ENCODE data around the gene NRBP1. TPM values are rescaled to one million over a fixed set of nuclear protein-coding genes. Genes with fewer than 3 reads are reported as not detected.

The NRBP1 gene
- total RNA-seq, 2 experiments from 2014 or later: 27.9 to 46.0 TPM

GRCh38 chr2:27380626-27381545, 47.5 kb upstream of the NRBP1 start, which contains the start of gene ZNF513:
TSS of gene ZNF513 (minus strand) at chr2:27380734. CDS start at chr2:27380526, 208 bp downstream.
- Histone ChIP-seq H3K36me3 (ENCODE audit: insufficient read depth, low read length) (peaks cover 93% of the 10 kb centered on the region), H3K4me1 (ENCODE audit: insufficient read depth, low read length, poor library complexity, severe bottlenecking) (peaks cover 19% of the 10 kb centered on the region), H3K27ac (ENCODE audit: low read depth, low read length, poor library complexity, severe bottlenecking) (peak within 1 kb of the TSS; percentile 72), H3K4me3 (ENCODE audit: low read depth, low read length, poor library complexity, severe bottlenecking) (peak within 1 kb of the TSS; percentile 86), H4K20me1 (ENCODE audit: insufficient read depth, low read length) (no peaks in the 10 kb centered on the region), H3K4me2 (ENCODE audit: low read length) (peak within 1 kb of the TSS; percentile 98), H3K9me3 (ENCODE audit: low read length) (no peaks in the 10 kb centered on the region), H3K9me2 (ENCODE audit: insufficient read depth, low read length) (no peaks in the 10 kb centered on the region), H3K79me2 (ENCODE audit: insufficient read depth, low read depth, low read length) (peaks cover 11% of the 10 kb centered on the region; the same call in 1 of the 2 replicates), H2AFZ (ENCODE audit: low read length) (peak within 1 kb of the TSS; percentile 30; the same call in 1 of the 2 replicates)
- ChIA-PET CTCF (ENCODE audit: unreplicated experiment) (no interaction called here), POLR2A (interaction anchor here (1.2 to 2.3 kb wide), 3 partner anchors 10 to 57 kb away, joined by 3 to 18 read pairs (median 4); partner anchors contain the start of genes MPV17 and SNX17)
- TF ChIP-seq EZH2phosphoT487 (IDR thresholded peaks at IDR 0.05; ENCODE audit: borderline replicate concordance, low read depth, low read length) (no peak), CTCF (conservative IDR thresholded peaks at IDR 0.05; ENCODE audit: low read length) (no peak)
- BruUV-seq (replicated peaks): no TSS peak
- intact Hi-C loops (cut with micrococcal nuclease; ENCODE audit: unreplicated experiment): no loop called here
- peak; percentile 93 for DNase-seq (ENCODE audit: low spot score)

GRCh38 chr2:27381577-27382181, 46.8 kb upstream of the NRBP1 start:
- intact Hi-C loops (cut with micrococcal nuclease; ENCODE audit: unreplicated experiment): no loop called here
- no peak for DNase-seq (ENCODE audit: low spot score)
- H3K4me2 ChIP-seq (ENCODE audit: low read length): no peak overlapping the region
- peaks cover 13% of the 10 kb centered on the region; the same call in 1 of the 2 replicates for H3K79me2 ChIP-seq (ENCODE audit: insufficient read depth, low read depth, low read length)
- ChIA-PET CTCF (ENCODE audit: unreplicated experiment) (no interaction called here), POLR2A (no interaction called here)
- TSS peak; percentile 95 for BruUV-seq (replicated peaks)
- H3K4me1 ChIP-seq (ENCODE audit: insufficient read depth, low read length, poor library complexity, severe bottlenecking): peaks cover 19% of the 10 kb centered on the region
- TF ChIP-seq EZH2phosphoT487 (IDR thresholded peaks at IDR 0.05; ENCODE audit: borderline replicate concordance, low read depth, low read length) (no peak), CTCF (conservative IDR thresholded peaks at IDR 0.05; ENCODE audit: low read length) (no peak)
- H3K36me3 ChIP-seq (ENCODE audit: insufficient read depth, low read length): peaks cover 92% of the 10 kb centered on the region
- H2AFZ ChIP-seq (ENCODE audit: low read length): no peak overlapping the region
- H3K9me3 ChIP-seq (ENCODE audit: low read length): no peaks in the 10 kb centered on the region
- H3K27ac ChIP-seq (ENCODE audit: low read depth, low read length, poor library complexity, severe bottlenecking): peak overlapping the region; percentile 52
- H4K20me1 ChIP-seq (ENCODE audit: insufficient read depth, low read length): no peaks in the 10 kb centered on the region
- no peaks in the 10 kb centered on the region for H3K9me2 ChIP-seq (ENCODE audit: insufficient read depth, low read length)
- H3K4me3 ChIP-seq (ENCODE audit: low read depth, low read length, poor library complexity, severe bottlenecking): no peak overlapping the region
